HG02642 (cell line): ENCODE results near the gene HOXD3.

Experiments
- ATAC-seq: cut with Tn5 transposase; IDR thresholded peaks from one replicate; pipeline ENCODE4 v1.9.1; 2021; ENCODE audit warnings: mild to moderate bottlenecking; ENCODE audit not compliant: unreplicated experiment, poor library complexity

HOXD3 gene

DNA sequence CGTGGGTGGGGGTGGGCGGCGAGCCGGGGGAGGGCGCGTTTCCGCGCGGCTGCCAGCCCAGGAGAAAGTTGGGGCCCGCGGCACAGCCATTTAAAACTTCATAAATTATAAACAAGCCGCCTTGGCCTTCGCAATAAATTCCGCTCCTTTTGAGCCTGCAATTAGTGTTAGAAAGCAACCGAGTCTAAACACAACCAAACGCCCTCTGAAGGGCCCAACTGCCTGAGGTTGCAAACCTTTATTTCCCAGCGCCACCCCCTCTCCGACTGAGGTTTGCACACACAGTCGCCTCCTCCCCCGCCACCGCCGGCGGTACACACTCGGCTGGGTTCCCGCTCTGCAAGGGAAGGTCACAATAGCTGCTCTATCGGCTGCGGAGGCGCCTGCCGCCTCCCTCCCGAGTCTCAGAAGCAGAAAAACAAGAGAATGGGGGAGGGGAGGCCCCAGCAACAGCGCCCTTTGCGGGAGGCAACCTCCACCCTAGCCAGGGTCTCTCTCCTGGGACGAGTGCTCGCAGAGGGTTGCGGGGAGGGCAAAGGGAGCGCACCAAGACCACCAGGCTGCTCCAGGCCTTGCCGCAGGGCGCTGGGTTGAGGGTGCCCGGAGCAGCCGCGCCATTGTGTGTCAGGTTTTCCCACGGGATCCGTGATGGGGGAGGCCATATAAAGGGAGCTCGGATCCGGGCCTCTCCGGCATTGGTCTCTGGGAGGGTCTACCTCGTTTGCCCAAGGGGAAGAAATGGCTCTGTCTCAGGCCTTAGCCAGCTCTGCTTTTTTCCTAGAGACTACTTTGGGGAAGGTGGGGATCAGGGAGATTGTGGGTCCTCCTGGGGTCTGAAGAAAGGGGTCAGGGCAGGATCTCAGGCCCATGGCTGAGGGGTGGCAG lies 18.0 kb downstream of the HOXD3 start:
- no peak for ATAC-seq

DNA sequence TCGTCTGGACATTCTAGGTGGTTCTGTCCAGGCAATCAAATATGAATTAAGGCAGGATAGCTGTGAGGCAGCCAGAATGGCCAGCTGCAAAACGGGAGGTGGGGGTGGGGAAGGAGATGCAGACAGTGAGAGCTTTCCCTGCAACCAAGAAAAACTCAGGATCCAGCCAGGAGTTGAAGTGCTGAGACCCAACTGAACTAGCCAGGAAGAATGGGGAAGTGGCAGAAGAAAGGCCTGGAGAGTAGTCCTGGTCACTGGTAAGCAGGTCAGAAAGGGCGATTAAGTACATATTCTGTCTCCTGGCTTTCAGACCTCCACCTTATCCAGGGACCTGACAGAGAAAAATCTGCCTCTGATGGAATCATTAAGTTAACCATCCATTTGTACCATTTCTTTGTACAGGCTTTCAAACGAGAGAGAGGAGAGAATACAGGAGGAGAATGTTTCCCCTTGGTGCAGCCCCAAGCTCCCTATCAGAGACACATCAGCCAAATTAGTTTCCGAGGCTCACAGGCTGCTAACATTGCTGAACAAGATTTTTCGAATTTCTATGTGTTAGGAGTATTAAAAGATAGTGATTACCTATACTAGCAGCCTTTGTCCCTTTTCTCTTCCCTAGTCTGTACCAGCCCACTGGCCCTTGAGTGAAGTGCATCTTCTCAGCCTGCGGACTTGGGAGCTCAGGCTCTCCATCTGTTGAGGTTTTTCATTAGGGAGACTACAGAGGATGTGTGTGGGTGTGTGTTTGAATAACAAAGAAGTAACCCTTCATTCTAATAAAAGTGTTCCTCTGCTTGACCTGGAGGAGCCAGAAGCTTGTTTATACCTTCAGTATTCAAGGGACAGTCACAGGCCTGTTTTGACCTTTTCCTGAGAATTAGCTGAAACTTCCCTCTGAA lies 18.9 kb downstream of the HOXD3 start:
- no peak for ATAC-seq

DNA sequence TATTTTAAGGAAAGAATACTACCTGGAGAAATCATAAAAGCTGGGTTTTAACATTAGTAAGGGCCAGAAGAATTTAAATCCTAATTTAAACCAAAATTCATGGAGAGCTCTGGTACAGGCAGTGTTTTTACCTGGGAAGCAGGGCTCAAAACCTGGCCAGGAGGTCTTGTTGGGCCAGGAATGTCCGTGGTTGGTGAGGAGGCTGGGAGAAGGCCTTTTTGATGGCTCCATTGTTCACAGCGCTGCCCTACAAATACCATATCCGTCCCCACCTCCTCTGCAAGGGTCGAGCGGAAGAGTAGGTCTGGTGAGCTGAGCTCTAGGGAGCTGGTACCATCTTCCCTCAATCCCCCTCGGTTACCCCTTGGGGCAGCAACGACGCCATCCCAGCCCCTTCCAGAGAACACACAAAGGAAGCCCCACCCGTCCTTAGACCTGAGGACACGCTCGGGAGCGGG lies 20.5 kb downstream of the HOXD3 start:
- ATAC-seq = no peak

DNA sequence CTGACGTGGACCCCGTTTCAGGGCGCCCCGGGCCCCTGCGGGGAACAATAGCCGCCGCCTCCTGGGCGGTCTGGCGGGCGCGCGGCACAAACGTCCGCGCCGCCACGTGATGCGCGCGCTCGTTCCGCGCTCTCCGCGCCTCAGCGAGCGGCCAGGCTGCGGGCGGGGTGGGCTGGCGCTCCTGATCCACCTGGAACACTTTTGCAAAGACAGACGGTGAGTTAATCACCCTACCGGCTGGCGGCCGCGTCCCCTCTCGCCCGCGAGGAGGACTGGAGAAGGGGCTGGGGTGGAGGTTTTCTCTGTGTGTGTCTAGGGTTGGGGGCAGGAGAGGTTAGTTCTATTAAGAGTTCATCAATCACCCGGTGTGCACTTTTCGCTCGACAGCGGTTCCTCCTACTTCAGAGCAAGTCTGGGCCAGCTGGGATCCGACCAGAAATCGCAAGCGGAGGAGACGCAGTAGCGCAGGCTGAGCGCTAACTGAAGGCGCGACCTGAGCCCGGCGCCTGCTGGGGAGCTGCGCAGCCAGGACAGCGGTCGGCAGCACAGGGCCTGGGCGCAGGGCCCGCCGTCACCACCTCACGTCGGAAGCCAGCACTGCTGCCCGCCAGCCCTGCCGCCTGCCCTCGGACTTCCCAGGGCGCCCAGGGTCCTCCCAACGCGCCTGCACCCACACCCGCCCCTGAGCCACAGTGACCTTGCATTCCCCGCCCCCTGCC lies 21.1 kb downstream of the HOXD3 start:
- ATAC-seq = no peak

DNA sequence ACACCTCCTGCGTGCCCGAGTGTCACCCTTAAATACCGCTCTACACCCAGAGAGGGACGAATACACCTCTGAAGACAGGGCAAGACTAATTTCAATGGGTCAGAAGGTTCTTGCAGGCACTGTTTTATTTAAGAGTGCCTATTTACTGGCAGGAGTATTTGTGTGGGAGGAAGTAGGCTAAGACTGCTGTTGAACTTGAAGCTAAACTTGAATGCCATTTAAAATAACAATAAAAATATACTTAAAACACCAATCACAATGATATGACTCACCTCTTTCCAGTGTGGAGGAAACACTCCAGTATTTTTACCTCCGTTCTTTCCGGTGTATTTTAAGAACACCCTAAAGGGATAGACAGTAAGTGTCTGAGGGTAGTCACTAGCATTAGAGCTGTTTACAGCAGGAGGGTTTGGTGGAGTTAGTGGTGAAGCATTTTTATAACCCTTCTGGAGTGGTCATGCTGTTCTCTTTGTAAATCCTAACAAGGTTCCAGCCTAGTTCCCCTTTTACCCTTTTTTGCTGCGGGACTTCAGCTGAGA lies 21.7 kb downstream of the HOXD3 start:
- no peak for ATAC-seq

DNA sequence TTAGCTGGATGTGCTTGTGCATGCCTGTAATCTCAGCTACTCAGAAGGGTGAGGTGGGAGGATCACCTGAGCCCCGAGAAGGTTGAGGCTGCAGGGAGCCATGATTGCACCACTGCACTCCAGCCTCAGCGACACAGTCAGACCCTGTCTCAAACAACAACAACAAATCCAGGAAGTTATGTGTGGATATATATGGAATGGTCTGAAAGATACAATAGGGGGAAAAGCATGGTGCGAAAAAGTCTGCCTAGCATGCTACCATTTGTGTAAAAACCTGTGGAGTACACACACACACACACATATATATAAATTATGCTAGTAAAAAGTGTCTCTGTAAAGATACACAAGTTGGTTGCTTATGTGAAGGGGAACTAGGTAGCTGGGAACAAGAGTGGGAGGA lies 24.4 kb downstream of the HOXD3 start:
- no peak for ATAC-seq

GRCh38 chr2:176182671-176183070 lies 25.6 kb downstream of the HOXD3 start:
- ATAC-seq = no peak

- ATAC-seq = no peak
Measured at GRCh38 chr2:176184749-176185148, 27.6 kb downstream of the HOXD3 start.

DNA sequence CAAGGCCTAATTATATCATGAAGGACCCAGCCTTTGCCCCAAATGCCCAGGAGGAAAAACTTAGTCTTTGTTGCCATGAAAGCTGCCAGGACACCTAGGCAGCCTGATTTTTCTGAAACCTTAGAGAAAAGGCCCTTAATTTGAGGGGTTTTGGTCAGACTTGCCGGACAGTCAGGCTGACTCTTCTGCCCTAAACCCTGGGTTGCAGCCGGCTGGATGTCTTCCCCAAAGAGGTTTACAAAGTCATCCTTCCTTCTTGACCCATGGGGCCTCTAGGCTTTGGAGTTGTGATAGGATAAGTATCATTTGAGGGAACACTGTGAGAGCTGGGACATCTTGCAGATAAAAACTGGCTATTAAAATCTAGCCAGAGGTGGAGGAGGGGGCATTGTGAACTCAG lies 28.9 kb downstream of the HOXD3 start:
- ATAC-seq = no peak

DNA sequence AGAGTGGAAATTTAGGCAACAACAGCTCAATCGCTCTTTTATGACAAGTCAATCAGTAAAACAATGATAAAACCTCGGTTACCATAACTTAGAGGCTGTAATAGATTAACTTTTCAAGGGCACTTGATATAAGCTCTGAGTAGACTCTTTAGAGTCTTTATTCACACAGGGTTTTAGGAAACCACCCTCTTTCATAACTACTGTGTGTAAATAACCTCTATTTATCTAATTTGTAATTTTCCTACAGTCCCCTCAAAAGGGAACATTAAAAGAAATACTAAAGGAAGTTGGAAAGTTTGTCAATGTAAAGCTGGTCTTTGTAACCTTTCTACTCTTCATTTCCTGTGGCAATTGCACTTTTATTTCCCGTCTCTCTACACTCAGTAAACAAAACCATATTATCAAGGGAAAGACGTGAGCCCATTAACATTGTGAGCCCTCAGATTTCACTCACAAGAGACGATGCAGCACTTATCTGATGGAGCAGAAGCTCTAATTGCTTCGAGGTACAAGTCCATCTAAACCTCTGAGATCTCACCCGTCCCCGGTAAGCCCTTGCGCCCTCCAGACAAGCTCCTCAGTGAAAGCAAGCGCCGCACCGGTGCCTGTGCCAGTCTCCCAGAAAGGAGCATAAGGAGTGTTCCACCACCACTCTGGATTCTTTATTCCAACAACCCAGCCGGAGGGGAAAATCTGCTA lies 30.2 kb downstream of the HOXD3 start:
- no peak for ATAC-seq

DNA sequence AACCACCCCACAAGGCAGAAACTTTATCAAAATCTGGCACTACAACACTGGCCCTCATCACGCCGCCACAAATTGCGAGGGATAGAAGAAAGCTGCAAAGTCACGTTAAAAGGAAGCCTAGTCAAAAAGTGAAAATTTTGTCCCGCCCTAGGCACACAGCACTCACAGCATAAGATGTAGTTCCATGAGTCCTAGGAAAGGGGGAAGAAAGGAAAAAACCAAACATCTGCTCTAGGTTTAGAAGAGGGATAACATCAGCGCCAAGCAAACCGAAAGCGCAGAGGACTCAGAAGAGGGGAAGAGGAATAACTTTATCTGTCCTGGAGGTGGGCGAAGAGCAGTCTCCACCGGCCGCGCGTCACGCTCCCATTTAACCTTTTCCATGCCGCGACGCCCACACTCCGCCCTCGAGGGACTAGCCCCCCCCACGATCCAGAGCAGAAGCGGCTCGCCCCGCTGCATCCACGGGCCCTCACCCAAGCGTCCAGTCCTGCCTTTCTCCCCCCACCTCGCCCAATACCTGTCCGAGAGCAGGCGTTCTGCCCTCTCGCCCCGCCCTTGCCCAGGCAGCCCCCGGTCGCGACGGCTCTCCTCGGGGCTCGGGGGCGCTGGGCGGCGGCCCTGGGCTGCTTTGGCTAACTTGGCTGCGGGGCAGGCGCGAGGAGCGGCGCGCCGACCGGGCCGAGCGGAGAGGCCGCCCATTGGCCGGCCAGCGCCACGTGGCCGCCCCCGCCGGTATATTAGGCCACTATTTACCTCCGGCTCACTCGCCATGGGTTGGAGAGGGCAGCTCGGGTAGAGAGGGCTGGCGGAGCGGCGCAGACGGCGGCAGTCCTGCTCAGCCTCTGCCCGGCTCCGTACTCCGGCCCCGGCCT lies 31.0 kb downstream of the HOXD3 start, which contains the start of gene HOXD1:
HOXD1 (plus strand) TSS at position 770 of the 875 bp plus-strand sequence. CDS start 134 bp downstream, outside the sequence.
- ATAC-seq = no peak

DNA sequence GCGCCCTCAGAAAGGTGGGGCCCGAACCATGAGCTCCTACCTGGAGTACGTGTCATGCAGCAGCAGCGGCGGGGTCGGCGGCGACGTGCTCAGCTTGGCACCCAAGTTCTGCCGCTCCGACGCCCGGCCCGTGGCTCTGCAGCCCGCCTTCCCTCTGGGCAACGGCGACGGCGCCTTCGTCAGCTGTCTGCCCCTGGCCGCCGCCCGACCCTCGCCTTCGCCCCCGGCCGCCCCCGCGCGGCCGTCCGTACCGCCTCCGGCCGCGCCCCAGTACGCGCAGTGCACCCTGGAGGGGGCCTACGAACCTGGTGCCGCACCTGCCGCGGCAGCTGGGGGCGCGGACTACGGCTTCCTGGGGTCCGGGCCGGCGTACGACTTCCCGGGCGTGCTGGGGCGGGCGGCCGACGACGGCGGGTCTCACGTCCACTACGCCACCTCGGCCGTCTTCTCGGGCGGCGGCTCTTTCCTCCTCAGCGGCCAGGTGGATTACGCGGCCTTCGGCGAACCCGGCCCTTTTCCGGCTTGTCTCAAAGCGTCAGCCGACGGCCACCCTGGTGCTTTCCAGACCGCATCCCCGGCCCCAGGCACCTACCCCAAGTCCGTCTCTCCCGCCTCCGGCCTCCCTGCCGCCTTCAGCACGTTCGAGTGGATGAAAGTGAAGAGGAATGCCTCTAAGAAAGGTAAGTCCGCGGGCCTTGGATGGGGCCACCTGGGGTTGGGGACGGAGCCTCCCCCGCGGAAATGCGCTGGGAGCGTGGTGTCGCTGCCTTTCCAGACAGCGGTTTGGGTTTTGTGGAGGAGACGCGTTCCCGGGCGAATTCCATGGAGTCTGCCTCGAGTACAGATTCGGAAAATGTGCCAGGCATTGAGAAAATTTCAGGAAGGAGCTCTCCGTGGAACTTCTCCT lies 31.9 kb downstream of the HOXD3 start:
- no peak for ATAC-seq

- no peak for ATAC-seq
Measured at GRCh38 chr2:176189681-176190641, 32.9 kb downstream of the HOXD3 start.

DNA sequence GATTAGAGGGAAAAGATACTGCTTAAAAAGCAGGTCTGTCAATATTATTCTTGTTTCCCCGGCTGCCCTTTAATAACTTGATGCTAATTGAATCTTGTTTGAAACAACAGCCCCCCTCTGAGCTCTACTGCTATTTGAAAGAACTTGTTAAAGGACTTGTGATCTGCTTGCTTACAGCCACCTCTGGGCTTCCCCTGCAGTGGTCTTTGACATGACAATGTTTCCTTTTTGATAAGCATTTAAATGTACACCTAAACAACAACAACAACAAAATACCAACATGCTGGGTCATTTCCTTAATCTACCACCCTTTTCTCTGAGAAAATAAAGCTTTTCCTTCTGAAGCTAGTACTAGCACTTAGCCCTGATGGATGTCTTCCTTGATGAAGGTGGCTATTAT lies 35.2 kb downstream of the HOXD3 start:
- ATAC-seq = no peak

GRCh38 chr2:176193048-176193447 lies 35.9 kb downstream of the HOXD3 start:
- no peak for ATAC-seq

DNA sequence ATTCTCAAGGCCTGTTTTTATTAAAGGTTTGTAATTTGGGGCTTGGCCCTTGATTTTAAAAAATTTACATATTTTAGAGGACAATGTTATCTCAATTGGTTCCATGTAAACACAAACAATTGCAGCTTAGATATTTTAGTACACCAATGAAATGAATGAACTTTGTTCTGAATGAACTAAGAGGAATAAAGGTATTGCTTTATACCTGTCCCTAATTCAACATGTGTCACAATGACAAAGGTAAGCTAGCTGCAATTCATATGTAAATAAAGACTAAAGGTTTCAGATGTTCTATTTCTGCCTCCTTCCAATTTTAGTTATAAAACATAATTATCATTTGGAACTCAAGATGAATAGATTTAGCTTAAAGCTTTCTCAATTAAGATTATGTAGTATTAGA lies 42.8 kb downstream of the HOXD3 start:
- ATAC-seq = no peak

- ATAC-seq = no peak
Measured at GRCh38 chr2:176200971-176201370, 43.9 kb downstream of the HOXD3 start.
